GM19463 (cell line): ENCODE data around the gene GALNT9.

Experiments
- ATAC-seq: cut with Tn5 transposase; IDR thresholded peaks from one replicate; pipeline ENCODE4 v1.9.1; 2021; ENCODE audit warnings: mild to moderate bottlenecking, moderate library complexity; ENCODE audit not compliant: unreplicated experiment

The GALNT9 gene

GRCh38 chr12:132174839-132175490 is 154.4 kb downstream of the GALNT9 start:
- ATAC-seq = no peak

- ATAC-seq = no peak
These were observed 155.2 kb downstream of the GALNT9 start for GRCh38 chr12:132174015-132174838.

- no peak for ATAC-seq
These were observed 156.0 kb downstream of the GALNT9 start for GRCh38 chr12:132173135-132174014.

GRCh38 chr12:132172619-132173018 is 156.8 kb downstream of the GALNT9 start:
- no peak for ATAC-seq

- ATAC-seq = no peak
These were observed 157.3 kb downstream of the GALNT9 start for GRCh38 chr12:132171968-132172521.

- no peak for ATAC-seq
These were observed 158.0 kb downstream of the GALNT9 start for GRCh38 chr12:132171293-132171967.

- no peak for ATAC-seq
These were observed 158.6 kb downstream of the GALNT9 start for GRCh38 chr12:132170637-132171292.

DNA sequence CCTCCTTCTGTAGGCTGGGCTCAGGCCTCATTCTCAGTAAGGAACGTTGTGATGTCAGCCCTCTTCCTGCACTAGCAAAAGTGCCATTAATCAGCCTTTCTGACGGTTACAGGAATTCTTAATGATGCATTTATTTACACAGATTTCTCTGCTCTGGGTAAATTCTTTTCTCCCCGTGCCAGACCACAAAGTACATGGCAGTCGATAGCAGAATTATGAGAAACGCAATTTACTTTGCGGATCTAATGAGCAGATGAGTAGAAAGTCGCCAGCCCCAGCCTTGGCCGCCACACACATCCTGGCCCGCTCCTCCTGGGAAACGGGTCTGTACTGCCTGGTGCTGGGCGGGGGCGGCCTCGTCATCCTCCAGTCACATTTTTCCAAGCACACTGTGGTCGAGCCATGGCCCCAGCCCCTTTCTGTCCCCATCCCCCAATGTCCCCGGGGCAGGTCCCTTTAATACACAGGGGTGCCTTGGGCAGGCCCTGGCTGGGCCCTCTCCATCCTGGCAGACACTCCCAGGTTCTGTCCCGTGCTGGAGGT is 159.2 kb downstream of the GALNT9 start:
- ATAC-seq = no peak

- ATAC-seq = no peak
These were observed 160.0 kb downstream of the GALNT9 start for GRCh38 chr12:132169376-132169775.

GRCh38 chr12:132168311-132169031 is 160.9 kb downstream of the GALNT9 start:
- no peak for ATAC-seq

- no peak for ATAC-seq
These were observed 161.6 kb downstream of the GALNT9 start for GRCh38 chr12:132167611-132168310.

GRCh38 chr12:132166801-132167591 is 162.4 kb downstream of the GALNT9 start:
- no peak for ATAC-seq

- ATAC-seq = no peak
These were observed 163.3 kb downstream of the GALNT9 start for GRCh38 chr12:132166093-132166492.

DNA sequence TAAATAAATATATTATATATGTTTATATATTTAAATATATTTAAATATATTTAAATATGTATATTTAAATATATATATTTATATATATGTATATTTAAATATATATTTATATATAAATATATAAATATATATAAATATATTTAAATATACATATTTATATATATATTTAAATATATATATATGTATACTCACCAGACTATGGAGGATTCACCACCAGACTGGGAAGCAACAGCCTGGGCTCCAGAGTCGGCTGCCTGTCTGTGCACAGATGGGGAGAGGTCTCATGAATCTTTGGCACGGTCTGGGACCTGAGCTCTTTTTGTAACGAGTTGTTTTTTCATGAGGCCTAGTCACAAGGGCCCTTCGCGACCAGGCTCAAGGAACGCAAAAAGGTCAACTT is 163.8 kb downstream of the GALNT9 start:
- no peak for ATAC-seq

- ATAC-seq = no peak
These were observed 165.0 kb downstream of the GALNT9 start for GRCh38 chr12:132164426-132164825.

- ATAC-seq = no peak
These were observed 165.5 kb downstream of the GALNT9 start for GRCh38 chr12:132163911-132164288.

GRCh38 chr12:132163041-132163910 is 166.1 kb downstream of the GALNT9 start:
- ATAC-seq = no peak
